ENCODE measurements around the gene TMEM202. TPM values are rescaled to one million over a fixed set of nuclear protein-coding genes. Genes with fewer than 3 reads are reported as not detected.

TMEM202 gene
- total and polyA plus RNA-seq, 2 of the 13 experiments (the other 11 are each of a cell fraction or from before 2014, with no cell fraction given), result not detected

- TF ChIP-seq RNF2 (conservative IDR thresholded peaks at IDR 0.05; ENCODE audit: low read depth) (peak; percentile 93; the same call in 1 of the 2 replicates), IRF2 (CRISPR knock-in tag; IDR thresholded peaks at IDR 0.05) (peak; percentile 99), SMAD9 (CRISPR knock-in tag; IDR thresholded peaks at IDR 0.05) (peak; percentile 79; the same call in 1 of the 2 replicates), ZNF44 (CRISPR knock-in tag; IDR thresholded peaks at IDR 0.05) (peak; percentile 99; the same call in 1 of the 2 replicates), ZSCAN29 (CRISPR knock-in tag; conservative IDR thresholded peaks at IDR 0.05) (no peak), CENPT (CRISPR knock-in tag; IDR thresholded peaks at IDR 0.05; ENCODE audit: low read depth) (peak; percentile 90), PAX8 (CRISPR knock-in tag; IDR thresholded peaks at IDR 0.05; ENCODE audit: borderline replicate concordance) (peak; percentile 93; the same call in 1 of the 2 replicates), IKZF5 (CRISPR knock-in tag; IDR thresholded peaks at IDR 0.05) (peak; percentile 78), RFX5 (IDR thresholded peaks at IDR 0.05; ENCODE audit: low read depth, low read length) (no peak), ATF5 (CRISPR knock-in tag; IDR thresholded peaks at IDR 0.05; ENCODE audit: low read depth) (no peak), ZNF512 (CRISPR knock-in tag; IDR thresholded peaks at IDR 0.05) (peak; percentile 65; the same call in 1 of the 2 replicates), SNAPC5 (CRISPR knock-in tag; IDR thresholded peaks at IDR 0.05; ENCODE audit: borderline replicate concordance) (no peak)
- TF ChIP-seq, protein P1, sequence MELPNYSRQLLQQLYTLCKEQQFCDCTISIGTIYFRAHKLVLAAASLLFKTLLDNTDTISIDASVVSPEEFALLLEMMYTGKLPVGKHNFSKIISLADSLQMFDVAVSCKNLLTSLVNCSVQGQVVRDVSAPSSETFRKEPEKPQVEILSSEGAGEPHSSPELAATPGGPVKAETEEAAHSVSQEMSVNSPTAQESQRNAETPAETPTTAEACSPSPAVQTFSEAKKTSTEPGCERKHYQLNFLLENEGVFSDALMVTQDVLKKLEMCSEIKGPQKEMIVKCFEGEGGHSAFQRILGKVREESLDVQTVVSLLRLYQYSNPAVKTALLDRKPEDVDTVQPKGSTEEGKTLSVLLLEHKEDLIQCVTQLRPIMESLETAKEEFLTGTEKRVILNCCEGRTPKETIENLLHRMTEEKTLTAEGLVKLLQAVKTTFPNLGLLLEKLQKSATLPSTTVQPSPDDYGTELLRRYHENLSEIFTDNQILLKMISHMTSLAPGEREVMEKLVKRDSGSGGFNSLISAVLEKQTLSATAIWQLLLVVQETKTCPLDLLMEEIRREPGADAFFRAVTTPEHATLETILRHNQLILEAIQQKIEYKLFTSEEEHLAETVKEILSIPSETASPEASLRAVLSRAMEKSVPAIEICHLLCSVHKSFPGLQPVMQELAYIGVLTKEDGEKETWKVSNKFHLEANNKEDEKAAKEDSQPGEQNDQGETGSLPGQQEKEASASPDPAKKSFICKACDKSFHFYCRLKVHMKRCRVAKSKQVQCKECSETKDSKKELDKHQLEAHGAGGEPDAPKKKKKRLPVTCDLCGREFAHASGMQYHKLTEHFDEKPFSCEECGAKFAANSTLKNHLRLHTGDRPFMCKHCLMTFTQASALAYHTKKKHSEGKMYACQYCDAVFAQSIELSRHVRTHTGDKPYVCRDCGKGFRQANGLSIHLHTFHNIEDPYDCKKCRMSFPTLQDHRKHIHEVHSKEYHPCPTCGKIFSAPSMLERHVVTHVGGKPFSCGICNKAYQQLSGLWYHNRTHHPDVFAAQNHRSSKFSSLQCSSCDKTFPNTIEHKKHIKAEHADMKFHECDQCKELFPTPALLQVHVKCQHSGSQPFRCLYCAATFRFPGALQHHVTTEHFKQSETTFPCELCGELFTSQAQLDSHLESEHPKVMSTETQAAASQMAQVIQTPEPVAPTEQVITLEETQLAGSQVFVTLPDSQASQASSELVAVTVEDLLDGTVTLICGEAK (IDR thresholded peaks at IDR 0.05), result no peak
- TF ChIP-seq, protein P1 (CRISPR knock-in tag; IDR thresholded peaks at IDR 0.05), result peak; percentile 93
Measured at GRCh38 chr15:72375846-72376581, 22.1 kb upstream of the TMEM202 start, which contains the start of gene HEXA (continued).

Measured in HepG2 (cell line).